ENCODE data around the gene SLC24A3.

DNA sequence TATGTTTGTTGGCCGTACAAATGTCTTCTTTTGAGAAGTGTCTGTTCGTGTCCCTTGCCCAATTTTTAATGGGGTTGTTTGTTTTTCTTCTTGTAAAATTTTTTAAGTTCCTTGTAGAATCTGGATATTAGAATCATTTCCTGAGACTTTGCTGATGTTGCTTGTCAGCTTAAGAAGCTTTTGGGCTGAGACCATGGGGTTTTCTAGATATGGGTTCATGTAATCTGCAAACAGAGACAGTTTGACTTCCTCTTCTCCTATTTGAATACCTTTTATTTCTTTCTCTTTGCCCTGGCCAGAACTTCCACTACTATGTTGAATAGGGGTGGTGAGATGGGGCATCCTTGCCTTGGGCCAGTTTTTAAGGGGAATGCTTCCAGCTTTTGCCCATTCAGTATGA lies 82.6 kb downstream of the SLC24A3 start:
- TF ChIP-seq EZH2phosphoT487 (IDR thresholded peaks at IDR 0.05; ENCODE audit: borderline replicate concordance, low read length): no peak
- TF ChIP-seq, protein P1, sequence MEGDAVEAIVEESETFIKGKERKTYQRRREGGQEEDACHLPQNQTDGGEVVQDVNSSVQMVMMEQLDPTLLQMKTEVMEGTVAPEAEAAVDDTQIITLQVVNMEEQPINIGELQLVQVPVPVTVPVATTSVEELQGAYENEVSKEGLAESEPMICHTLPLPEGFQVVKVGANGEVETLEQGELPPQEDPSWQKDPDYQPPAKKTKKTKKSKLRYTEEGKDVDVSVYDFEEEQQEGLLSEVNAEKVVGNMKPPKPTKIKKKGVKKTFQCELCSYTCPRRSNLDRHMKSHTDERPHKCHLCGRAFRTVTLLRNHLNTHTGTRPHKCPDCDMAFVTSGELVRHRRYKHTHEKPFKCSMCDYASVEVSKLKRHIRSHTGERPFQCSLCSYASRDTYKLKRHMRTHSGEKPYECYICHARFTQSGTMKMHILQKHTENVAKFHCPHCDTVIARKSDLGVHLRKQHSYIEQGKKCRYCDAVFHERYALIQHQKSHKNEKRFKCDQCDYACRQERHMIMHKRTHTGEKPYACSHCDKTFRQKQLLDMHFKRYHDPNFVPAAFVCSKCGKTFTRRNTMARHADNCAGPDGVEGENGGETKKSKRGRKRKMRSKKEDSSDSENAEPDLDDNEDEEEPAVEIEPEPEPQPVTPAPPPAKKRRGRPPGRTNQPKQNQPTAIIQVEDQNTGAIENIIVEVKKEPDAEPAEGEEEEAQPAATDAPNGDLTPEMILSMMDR (IDR thresholded peaks at IDR 0.05; ENCODE audit: low read depth, low read length, poor library complexity, severe bottlenecking): no peak

Data from DOHH2 (cell line).